Measurements from ENCODE around the gene PCDHAC1.
"Not testable (repeated sequence)": the region's sequence is repeated elsewhere in the genome, so short reads cannot be mapped to it uniquely, and the experiment has no call there.

- not testable (repeated sequence) for TF ChIP-seq RAD21 (IDR thresholded peaks at IDR 0.05; ENCODE audit: low read depth); JUND (IDR thresholded peaks at IDR 0.05); EZH2phosphoT487 (IDR thresholded peaks at IDR 0.05; ENCODE audit: borderline replicate concordance); CTCF (IDR thresholded peaks at IDR 0.05 in 2 of 3, conservative IDR thresholded peaks at IDR 0.05 in 1 of 3; ENCODE audit: borderline replicate concordance in 1 of 3, insufficient read depth in 1 of 3, low read depth in 2 of 3, low read length in 2 of 3); POLR2AphosphoS5 (IDR thresholded peaks at IDR 0.05; ENCODE audit: low read depth, low read length); EZH2 (IDR thresholded peaks at IDR 0.05); POLR2A (IDR thresholded peaks at IDR 0.05; ENCODE audit: borderline replicate concordance, extremely low read depth, insufficient read depth, insufficient read length)
- TF ChIP-seq, protein P1, sequence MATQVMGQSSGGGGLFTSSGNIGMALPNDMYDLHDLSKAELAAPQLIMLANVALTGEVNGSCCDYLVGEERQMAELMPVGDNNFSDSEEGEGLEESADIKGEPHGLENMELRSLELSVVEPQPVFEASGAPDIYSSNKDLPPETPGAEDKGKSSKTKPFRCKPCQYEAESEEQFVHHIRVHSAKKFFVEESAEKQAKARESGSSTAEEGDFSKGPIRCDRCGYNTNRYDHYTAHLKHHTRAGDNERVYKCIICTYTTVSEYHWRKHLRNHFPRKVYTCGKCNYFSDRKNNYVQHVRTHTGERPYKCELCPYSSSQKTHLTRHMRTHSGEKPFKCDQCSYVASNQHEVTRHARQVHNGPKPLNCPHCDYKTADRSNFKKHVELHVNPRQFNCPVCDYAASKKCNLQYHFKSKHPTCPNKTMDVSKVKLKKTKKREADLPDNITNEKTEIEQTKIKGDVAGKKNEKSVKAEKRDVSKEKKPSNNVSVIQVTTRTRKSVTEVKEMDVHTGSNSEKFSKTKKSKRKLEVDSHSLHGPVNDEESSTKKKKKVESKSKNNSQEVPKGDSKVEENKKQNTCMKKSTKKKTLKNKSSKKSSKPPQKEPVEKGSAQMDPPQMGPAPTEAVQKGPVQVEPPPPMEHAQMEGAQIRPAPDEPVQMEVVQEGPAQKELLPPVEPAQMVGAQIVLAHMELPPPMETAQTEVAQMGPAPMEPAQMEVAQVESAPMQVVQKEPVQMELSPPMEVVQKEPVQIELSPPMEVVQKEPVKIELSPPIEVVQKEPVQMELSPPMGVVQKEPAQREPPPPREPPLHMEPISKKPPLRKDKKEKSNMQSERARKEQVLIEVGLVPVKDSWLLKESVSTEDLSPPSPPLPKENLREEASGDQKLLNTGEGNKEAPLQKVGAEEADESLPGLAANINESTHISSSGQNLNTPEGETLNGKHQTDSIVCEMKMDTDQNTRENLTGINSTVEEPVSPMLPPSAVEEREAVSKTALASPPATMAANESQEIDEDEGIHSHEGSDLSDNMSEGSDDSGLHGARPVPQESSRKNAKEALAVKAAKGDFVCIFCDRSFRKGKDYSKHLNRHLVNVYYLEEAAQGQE (IDR thresholded peaks at IDR 0.05; ENCODE audit: low read depth) = peak; percentile 16; the same call in 1 of the 2 replicates
Measured at GRCh38 chr5:140876541-140877261, 49.4 kb upstream of the PCDHAC1 start.
